Glutamatergic neuron (in vitro differentiated cells): ENCODE data around the gene SSC4D. TPM values are rescaled to one million over a fixed set of nuclear protein-coding genes. Genes with fewer than 3 reads are reported as not detected.
"Not testable (repeated sequence)": the region's sequence is repeated elsewhere in the genome, so short reads cannot be mapped to it uniquely, and the experiment has no call there.

ENCODE experiments used
- DNase-seq: peaks from one replicate; pipeline ENCODE4 v3.0.0; 2022
- H3K27ac Mint-ChIP-seq: one replicate; pipeline ENCODE4 v1.8.0; 2020; ENCODE audit warnings: mild to moderate bottlenecking, mixed read lengths, inconsistent platforms; ENCODE audit not compliant: unreplicated experiment
- H3K27me3 Mint-ChIP-seq: one replicate; pipeline ENCODE4 v1.8.0; 2020; ENCODE audit warnings: mild to moderate bottlenecking, moderate library complexity, mixed read lengths, inconsistent platforms; ENCODE audit not compliant: unreplicated experiment
- H3K36me3 Mint-ChIP-seq: one replicate; pipeline ENCODE4 v1.8.0; 2020; ENCODE audit warnings: mild to moderate bottlenecking, mixed read lengths, inconsistent platforms; ENCODE audit not compliant: unreplicated experiment
- H3K4me1 Mint-ChIP-seq: one replicate; pipeline ENCODE4 v1.8.0; 2020; ENCODE audit warnings: mild to moderate bottlenecking, low read depth, mixed read lengths, inconsistent platforms; ENCODE audit not compliant: unreplicated experiment
- H3K4me3 Mint-ChIP-seq: one replicate; pipeline ENCODE4 v1.8.0; 2020; ENCODE audit warnings: mild to moderate bottlenecking, mixed read lengths, inconsistent platforms; ENCODE audit not compliant: unreplicated experiment
- H3K9me3 Mint-ChIP-seq: one replicate; pipeline ENCODE4 v1.8.0; 2020; ENCODE audit warnings: mild to moderate bottlenecking, moderate library complexity, mixed read lengths, inconsistent platforms; ENCODE audit not compliant: unreplicated experiment
- total RNA-seq: library from RNA; stranded (reverse); fragmentation: NEBNext Ultra II Directional; extraction: Animal tissue kit (Norgen Biotek cat#: 25700); gene quantifications from one replicate; pipeline ENCODE4 v1.2.1, GENCODE V29; 2021; ENCODE audit not compliant: unreplicated experiment
- TF ChIP-seq, protein P1 (sequence below): fragments of 200-600 bp; sonication (generic); IDR thresholded peaks from one replicate; pipeline ENCODE4 v1.5.0; 2021; ENCODE audit not compliant: partially characterized antibody, unreplicated experiment

Gene SSC4D
- total RNA-seq, 1 donor from 2014 or later, result 6.1 TPM

DNA sequence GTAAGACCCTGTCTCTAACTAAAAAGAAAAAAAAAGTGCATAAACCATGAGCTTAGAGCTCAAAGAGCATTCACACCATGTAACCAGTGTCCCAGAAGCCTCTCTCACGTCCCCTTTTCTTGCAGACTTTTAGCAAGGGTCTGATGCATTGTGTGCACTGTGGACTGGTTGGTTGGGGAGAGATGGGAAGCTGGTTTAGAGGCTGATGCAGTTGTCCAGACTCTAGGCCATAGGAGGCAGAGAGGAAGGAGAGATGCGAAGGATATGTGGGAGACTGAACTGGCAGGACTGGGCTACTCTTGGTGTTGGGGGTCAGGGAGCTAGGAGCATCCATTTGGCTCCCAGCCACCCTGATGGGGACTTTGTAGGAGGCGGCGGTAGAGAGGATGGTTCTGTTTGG lies 1.8 kb downstream of the SSC4D start:
- no peak for DNase-seq
- Mint-ChIP-seq H3K36me3 (no peaks in the 10 kb centered on the region), H3K4me3 (peak overlapping the region; percentile 4), H3K4me1 (peaks cover 13% of the 10 kb centered on the region), H3K27me3 (peaks cover 4% of the 10 kb centered on the region), H3K9me3 (peaks cover 3% of the 10 kb centered on the region), H3K27ac (peak overlapping the region; percentile 8)
- TF ChIP-seq, protein P1, sequence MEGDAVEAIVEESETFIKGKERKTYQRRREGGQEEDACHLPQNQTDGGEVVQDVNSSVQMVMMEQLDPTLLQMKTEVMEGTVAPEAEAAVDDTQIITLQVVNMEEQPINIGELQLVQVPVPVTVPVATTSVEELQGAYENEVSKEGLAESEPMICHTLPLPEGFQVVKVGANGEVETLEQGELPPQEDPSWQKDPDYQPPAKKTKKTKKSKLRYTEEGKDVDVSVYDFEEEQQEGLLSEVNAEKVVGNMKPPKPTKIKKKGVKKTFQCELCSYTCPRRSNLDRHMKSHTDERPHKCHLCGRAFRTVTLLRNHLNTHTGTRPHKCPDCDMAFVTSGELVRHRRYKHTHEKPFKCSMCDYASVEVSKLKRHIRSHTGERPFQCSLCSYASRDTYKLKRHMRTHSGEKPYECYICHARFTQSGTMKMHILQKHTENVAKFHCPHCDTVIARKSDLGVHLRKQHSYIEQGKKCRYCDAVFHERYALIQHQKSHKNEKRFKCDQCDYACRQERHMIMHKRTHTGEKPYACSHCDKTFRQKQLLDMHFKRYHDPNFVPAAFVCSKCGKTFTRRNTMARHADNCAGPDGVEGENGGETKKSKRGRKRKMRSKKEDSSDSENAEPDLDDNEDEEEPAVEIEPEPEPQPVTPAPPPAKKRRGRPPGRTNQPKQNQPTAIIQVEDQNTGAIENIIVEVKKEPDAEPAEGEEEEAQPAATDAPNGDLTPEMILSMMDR, result no peak

DNA sequence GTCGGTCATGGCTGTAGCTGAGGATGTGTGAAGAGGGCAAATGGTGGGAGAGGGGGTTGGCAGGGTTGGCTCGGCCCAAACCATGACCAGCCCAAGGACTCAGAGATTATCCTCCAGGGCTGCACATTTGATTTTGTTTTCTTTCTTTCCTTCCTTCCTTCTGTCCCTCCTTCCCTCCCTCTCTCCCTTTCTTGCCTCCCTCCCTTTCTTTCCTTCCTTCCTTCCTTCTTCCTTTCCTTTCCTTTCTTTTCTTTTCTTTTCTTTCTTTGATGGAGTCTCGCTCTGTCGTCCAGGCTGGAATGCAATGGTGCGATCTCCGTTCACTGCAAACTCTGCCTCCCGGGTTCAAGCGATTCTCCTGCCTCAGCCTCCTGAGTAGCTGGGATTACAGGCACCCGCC lies 3.8 kb downstream of the SSC4D start:
- H3K27me3 Mint-ChIP-seq, result peaks cover 4% of the 10 kb centered on the region
- TF ChIP-seq, protein P1, result no peak
- H3K4me3 Mint-ChIP-seq, result no peak overlapping the region
- no peaks in the 10 kb centered on the region for H3K36me3 Mint-ChIP-seq
- no peak for DNase-seq
- H3K9me3 Mint-ChIP-seq, result peaks cover 6% of the 10 kb centered on the region
- no peak overlapping the region for H3K27ac Mint-ChIP-seq
- peaks cover 10% of the 10 kb centered on the region for H3K4me1 Mint-ChIP-seq

DNA sequence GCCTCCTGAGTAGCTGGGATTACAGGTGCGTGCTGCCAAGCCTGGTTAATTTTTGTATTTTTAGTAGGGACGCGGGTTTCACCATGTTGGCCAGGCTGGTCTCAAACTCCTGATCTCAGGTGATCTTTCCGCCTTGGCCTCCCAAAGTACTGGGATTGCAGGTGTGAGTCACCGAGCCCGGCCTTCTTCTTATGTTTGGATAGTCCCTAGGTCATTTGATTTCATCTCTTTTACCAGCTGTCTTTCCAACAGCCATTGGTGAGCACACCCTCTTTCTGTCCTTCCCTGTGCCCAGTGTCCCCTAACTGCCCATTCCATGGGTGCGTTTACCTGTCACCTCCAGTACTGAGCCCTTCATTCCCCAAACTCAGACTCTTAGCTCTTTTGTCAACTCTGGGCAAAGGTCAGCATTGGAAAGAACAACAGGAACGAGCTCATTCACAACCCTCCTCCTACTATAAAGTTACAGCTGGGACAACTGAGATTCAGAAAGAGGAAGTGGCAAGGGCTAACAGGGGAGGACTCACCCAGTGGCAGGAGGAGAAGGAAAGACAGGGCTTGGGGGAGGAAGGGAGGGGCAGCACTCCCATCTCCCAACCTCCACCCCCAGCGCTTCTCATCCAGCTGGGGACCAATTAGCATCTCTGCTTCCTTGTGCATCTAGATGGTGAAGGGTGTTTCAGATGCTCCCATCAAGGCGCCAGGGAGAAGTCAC lies 5.6 kb downstream of the SSC4D start:
- no peak for DNase-seq
- Mint-ChIP-seq H3K27me3 (peaks cover 5% of the 10 kb centered on the region), H3K36me3 (no peaks in the 10 kb centered on the region), H3K9me3 (peaks cover 5% of the 10 kb centered on the region), H3K27ac (no peak overlapping the region), H3K4me1 (peaks cover 6% of the 10 kb centered on the region), H3K4me3 (no peak overlapping the region)
- TF ChIP-seq, protein P1, result no peak

DNA sequence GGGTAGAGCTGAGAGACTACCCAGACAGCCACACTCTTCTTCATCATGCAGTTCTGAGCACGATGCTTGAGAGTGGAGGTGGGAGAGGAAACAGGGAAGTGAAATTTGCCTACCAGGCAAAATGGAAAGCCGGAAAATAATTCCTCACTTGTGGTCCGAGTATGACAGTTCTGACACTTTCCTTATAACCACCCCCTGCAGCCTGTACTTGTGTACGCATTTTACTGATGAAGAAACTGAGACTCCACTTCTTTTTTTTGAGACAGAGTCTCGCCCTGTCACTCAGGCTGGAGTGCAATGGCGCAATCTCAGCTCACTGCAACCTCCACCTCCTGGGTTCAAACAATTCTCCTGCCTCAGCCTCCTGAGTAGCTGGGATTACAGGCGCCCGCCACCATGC lies 6.4 kb downstream of the SSC4D start:
- DNase-seq, H3K9me3 Mint-ChIP-seq, H3K4me3 Mint-ChIP-seq, H3K27me3 Mint-ChIP-seq, H3K4me1 Mint-ChIP-seq, H3K27ac Mint-ChIP-seq, H3K36me3 Mint-ChIP-seq: not testable (repeated sequence)

DNA sequence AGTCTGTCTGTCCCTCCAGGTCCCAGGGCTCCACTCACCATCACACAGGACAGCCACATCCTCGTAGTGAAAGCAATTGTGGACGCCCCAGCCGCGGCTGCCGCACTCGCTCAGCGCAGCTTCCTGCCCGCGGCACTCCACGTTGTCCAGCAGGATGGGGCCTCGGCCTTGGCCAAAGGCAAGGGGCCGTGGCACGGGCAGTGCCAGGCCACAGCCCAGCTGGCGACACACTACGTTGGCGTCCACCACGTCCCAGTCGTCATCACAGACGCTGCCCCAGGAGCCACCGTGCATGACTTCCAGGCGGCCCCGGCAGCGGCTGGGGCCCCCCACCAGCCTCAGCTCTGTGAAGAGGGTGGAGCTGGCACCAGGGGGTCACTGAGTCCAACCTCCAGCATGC lies 9.2 kb downstream of the SSC4D start:
- H3K27ac Mint-ChIP-seq, result no peak overlapping the region
- H3K27me3 Mint-ChIP-seq, result peaks cover 3% of the 10 kb centered on the region
- peaks cover 7% of the 10 kb centered on the region for H3K9me3 Mint-ChIP-seq
- H3K4me3 Mint-ChIP-seq, result no peak overlapping the region
- no peaks in the 10 kb centered on the region for H3K36me3 Mint-ChIP-seq
- DNase-seq, result no peak
- H3K4me1 Mint-ChIP-seq, result peaks cover 9% of the 10 kb centered on the region
- TF ChIP-seq, protein P1, result no peak
